Measurements from ENCODE around the gene C2orf15. TPM values are rescaled to one million over a fixed set of nuclear protein-coding genes. Genes with fewer than 3 reads are reported as not detected.

The C2orf15 gene
- total and polyA plus RNA-seq, 2 donors (not counting 1 experiment from before 2014, with no cell fraction given) = 1.0 to 1.1 TPM

- Histone ChIP-seq H3K9ac (ENCODE audit: low read length) (peak within 1 kb of the TSS; percentile 78), H2AFZ (ENCODE audit: insufficient read depth, low read depth, low read length, poor library complexity, severe bottlenecking) (peak within 1 kb of the TSS; percentile 76), H3K36me3 (replicated peaks in 1 of 2; ENCODE audit: control extremely low read depth in 1 of 2, control insufficient read depth in 1 of 2, extremely low read depth in 1 of 2, insufficient read depth in 2 of 2, low read length in 1 of 2) (peaks cover 4 to 7% of the 10 kb centered on the region in 2 experiments), H3K27ac (ENCODE audit: low read length in 2 of 2) (peak within 1 kb of the TSS; percentile 91 to 99), H3K79me2 (ENCODE audit: control insufficient read depth, insufficient read depth, low read length) (peaks cover 28% of the 10 kb centered on the region), H3K4me3 (ENCODE audit: control extremely low read depth in 1 of 5, extremely low read depth in 1 of 5, insufficient read depth in 1 of 5, low read depth in 2 of 5, low read length in 4 of 5) (peak within 1 kb of the TSS; percentile 86 to 98 (median 94)), H4K20me1 (ENCODE audit: control insufficient read depth, insufficient read depth, low read length, poor library complexity, severe bottlenecking) (no peaks in the 10 kb centered on the region), H3K9me3 (ENCODE audit: control extremely low read depth in 1 of 3, control insufficient read depth in 2 of 3, insufficient read depth in 1 of 3, low read length in 2 of 3) (no peaks in the 10 kb centered on the region), H3K4me1 (ENCODE audit: control insufficient read depth in 2 of 2, insufficient read depth in 2 of 2, low read length in 2 of 2) (peaks cover 27 to 29% of the 10 kb centered on the region in 2 donors), H3K4me2 (replicated peaks; ENCODE audit: low read depth, low read length, poor library complexity, severe bottlenecking) (peak within 1 kb of the TSS; percentile 71), H3K27me3 (replicated peaks in 1 of 4; ENCODE audit: control extremely low read depth in 1 of 4, control insufficient read depth in 3 of 4, insufficient read depth in 4 of 4, low read length in 3 of 4) (no peaks in the 10 kb centered on the region)
- peak; percentile 97 for DNase-seq
- H3K9me3 Mint-ChIP-seq (ENCODE audit: insufficient read depth) = no peaks in the 10 kb centered on the region
- TF ChIP-seq CTCF (IDR thresholded peaks at IDR 0.05) = no peak
- no peak for TF ChIP-seq EZH2 (IDR thresholded peaks at IDR 0.05; ENCODE audit: borderline replicate concordance, insufficient read depth, low read depth, low read length, poor library complexity, severe bottlenecking)
- intact Hi-C loops (cut with micrococcal nuclease) = loop anchor here (1.0 to 10.0 kb wide), 4 partner anchors 14 to 1090 kb away; partner anchors contain the start of genes C2orf15, MITD1, MRPL30 and TXNDC9
- POLR2A ChIA-PET = interaction anchor here (1.1 to 3.8 kb wide), 4 partner anchors 12 to 182 kb away, joined by 4 to 31 read pairs (median 6); partner anchors contain the start of genes C2orf15 and EIF5B
- no peak within 1 kb of the TSS for H3K4me3 Mint-ChIP-seq
- under 1% methylated on average over 70 of the region's 70 CpGs for WGBS (ENCODE audit: insufficient coverage)
- H3K27me3 Mint-ChIP-seq = no peaks in the 10 kb centered on the region
- CTCF ChIA-PET = interaction anchor here (0.6 to 4.8 kb wide), 4 partner anchors 14 to 789 kb away, joined by 6 to 24 read pairs (median 14); partner anchors contain the start of genes C2orf15, EIF5B, MITD1 and TXNDC9
- H3K4me1 Mint-ChIP-seq = peaks cover 47% of the 10 kb centered on the region
- peak; percentile 90 for ATAC-seq (ENCODE audit: low read depth)
- peak within 1 kb of the TSS; percentile 91 for H3K27ac Mint-ChIP-seq
These were observed 13.4 kb downstream of the C2orf15 start, which contains the start of the genes LIPT1 and TSGA10 for GRCh38 chr2:99154643-99155536. LIPT1 (plus strand) TSS chr2:99154967; CDS start chr2:99161958, 6,991 bp downstream. TSGA10 (minus strand) TSS chr2:99154942; CDS start chr2:99109439, 45,503 bp downstream.

Data from B cell (primary cell).